LHCN-M2 (cell line): Measurements from ENCODE around the gene ZMYND15. TPM values are rescaled to one million over a fixed set of nuclear protein-coding genes. Genes with fewer than 3 reads are reported as not detected.

Source experiments
- DNase-seq: peaks from one replicate; pipeline ENCODE4 v3.0.0-alpha.2; 2012; ENCODE audit warnings: low read depth
- total RNA-seq: library from RNA; depleted of rRNA; stranded (reverse); fragments of >200 nt; gene quantifications from 2 replicates; pipeline ENCODE4 v1.2.3, GENCODE V29; 2014; rRNA removed

ZMYND15 gene
- total RNA-seq, 1 experiment from 2014 or later, result 0.06 TPM

- DNase-seq, result no peak
Measured at GRCh38 chr17:4785311-4786105, 45.9 kb downstream of the ZMYND15 start.

GRCh38 chr17:4786106-4786511 is 46.5 kb downstream of the ZMYND15 start, which contains the start of gene VMO1:
TSS of gene VMO1 (minus strand) at chr17:4786364. CDS start at chr17:4786352, 12 bp downstream.
- DNase-seq, result peak; percentile 44

GRCh38 chr17:4786516-4786915 is 46.9 kb downstream of the ZMYND15 start:
- no peak for DNase-seq

- DNase-seq, result no peak
Measured at GRCh38 chr17:4788159-4788806, 48.6 kb downstream of the ZMYND15 start.

DNA sequence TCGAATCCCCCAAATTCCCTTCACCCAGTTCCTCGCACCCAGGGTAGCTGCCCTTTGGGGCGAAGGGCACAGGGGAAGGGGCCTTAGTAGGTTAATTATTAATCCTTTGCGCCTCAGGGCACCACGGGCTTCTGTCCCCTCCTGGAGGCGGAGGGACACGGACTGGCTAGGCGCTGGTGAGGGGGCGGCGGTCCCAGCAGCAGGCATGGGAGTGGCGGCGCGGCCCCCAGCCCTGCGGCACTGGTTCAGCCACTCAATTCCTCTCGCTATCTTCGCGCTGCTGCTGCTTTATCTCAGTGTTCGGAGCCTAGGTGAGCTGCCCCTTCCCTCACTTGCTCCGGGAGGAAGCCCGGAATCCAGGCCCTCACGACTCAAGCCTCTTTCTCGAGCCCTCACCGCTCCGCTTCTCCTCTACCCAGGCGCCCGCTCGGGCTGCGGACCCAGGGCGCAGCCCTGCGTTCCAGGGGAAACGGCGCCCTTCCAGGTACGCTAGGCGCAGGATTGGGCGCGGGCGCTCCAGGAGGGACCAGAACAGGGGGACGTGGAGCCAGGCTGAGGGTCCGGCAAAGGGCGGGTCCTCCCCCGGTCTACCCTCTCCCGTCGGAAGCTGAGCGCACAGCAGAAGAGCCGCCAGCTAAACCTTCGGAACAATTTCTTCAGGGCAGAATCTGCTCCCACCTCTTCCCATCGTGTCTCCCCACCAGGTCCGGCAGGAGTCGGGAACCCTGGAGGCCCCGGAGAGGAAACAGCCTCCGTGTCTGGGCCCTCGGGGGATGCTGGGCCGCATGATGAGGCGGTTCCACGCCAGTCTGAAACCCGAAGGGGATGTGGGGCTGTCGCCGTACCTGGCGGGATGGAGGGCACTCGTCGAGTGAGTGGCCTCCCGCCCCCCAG is 49.4 kb downstream of the ZMYND15 start, which contains the start of gene GLTPD2:
Gene GLTPD2, plus strand, starts transcription at position 158 of the 894 bp plus-strand sequence. Its CDS starts 48 bp downstream, at position 206.
- no peak for DNase-seq

GRCh38 chr17:4789701-4789950 is 50.0 kb downstream of the ZMYND15 start:
- DNase-seq, result no peak

- DNase-seq, result peak; percentile 92
Measured at GRCh38 chr17:4789951-4790704, 50.5 kb downstream of the ZMYND15 start.

DNA sequence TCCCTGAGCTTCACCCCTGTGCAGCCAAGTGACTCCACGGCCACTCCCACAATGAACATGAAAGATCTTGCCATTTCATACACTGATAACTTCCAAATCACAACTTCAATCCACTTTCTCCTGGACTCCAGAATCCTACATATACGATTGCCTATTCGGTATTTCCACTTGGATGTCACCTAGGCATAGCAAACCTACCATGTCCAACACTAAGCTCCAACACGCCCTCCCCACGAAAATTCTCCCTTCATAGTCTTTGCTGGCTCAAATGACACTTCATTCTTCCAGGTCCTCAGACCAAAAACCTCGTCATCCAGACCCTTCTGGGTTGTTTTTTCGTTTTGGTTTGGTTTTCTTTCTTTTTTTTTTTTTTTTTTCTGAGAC is 51.1 kb downstream of the ZMYND15 start:
- no peak for DNase-seq

- DNase-seq, result no peak
Measured at GRCh38 chr17:4795168-4795567, 55.5 kb downstream of the ZMYND15 start.

Other genes with a start within 250 kb of the ZMYND15 start
- gene SPNS2, start 241.0 kb upstream of the ZMYND15 start, total RNA-seq, result 0.06 and 0.23 TPM in 2 replicates
- 58.8 and 69.1 TPM in 2 replicates for gene MYBBP1A, start 184.4 kb upstream of the ZMYND15 start, total RNA-seq
- gene GGT6, start 179.3 kb upstream of the ZMYND15 start, total RNA-seq, result not detected in 2 replicates
- gene SMTNL2, start 155.3 kb upstream of the ZMYND15 start, total RNA-seq, result not detected in 2 replicates
- not detected in 2 replicates for gene ALOX15, start 98.2 kb upstream of the ZMYND15 start, total RNA-seq
- gene PELP1, start 35.7 kb upstream of the ZMYND15 start, total RNA-seq, result 19.0 and 22.4 TPM in 2 replicates
- 9.0 and 12.6 TPM in 2 replicates for gene ARRB2, start 29.2 kb upstream of the ZMYND15 start, total RNA-seq
- gene MED11, start 8.4 kb upstream of the ZMYND15 start, total RNA-seq, result 16.0 and 23.6 TPM in 2 replicates
- 0.29 and 0.58 TPM in 2 replicates for gene CXCL16, start 95 bp downstream of the ZMYND15 start, total RNA-seq
- not detected in 2 replicates for gene TM4SF5, start 32.1 kb downstream of the ZMYND15 start, total RNA-seq
- 0.17 and 0.38 TPM in 2 replicates for gene VMO1, start 46.5 kb downstream of the ZMYND15 start, total RNA-seq
- not detected in 2 replicates for gene GLTPD2, start 49.1 kb downstream of the ZMYND15 start, total RNA-seq
- gene PSMB6, start 56.3 kb downstream of the ZMYND15 start, total RNA-seq, result 165 and 204 TPM in 2 replicates
- 13.6 and 15.3 TPM in 2 replicates for gene PLD2, start 67.3 kb downstream of the ZMYND15 start, total RNA-seq
- 26.7 and 33.6 TPM in 2 replicates for gene MINK1, start 93.5 kb downstream of the ZMYND15 start, total RNA-seq
- gene C17orf107, start 159.7 kb downstream of the ZMYND15 start, total RNA-seq, result under 0.01 and 0.06 TPM in 2 replicates
- 0.19 TPM in 1 of 2 replicates, not detected in the other for gene CHRNE, start 163.3 kb downstream of the ZMYND15 start, total RNA-seq
- gene GP1BA, start 192.4 kb downstream of the ZMYND15 start, total RNA-seq, result not detected in 2 replicates
- gene SLC25A11, start 200.2 kb downstream of the ZMYND15 start, total RNA-seq, result 92.3 and 93.5 TPM in 2 replicates
- 34.4 and 38.2 TPM in 2 replicates for gene RNF167, start 200.4 kb downstream of the ZMYND15 start, total RNA-seq
- 1,610 and 1,782 TPM in 2 replicates for gene PFN1, start 208.7 kb downstream of the ZMYND15 start, total RNA-seq
- gene ENO3, start 211.3 kb downstream of the ZMYND15 start, total RNA-seq, result 5.2 and 7.9 TPM in 2 replicates
- 69.6 and 75.0 TPM in 2 replicates for gene SPAG7, start 228.0 kb downstream of the ZMYND15 start, total RNA-seq
- gene CAMTA2, start 247.8 kb downstream of the ZMYND15 start, total RNA-seq, result 12.4 and 13.2 TPM in 2 replicates